Keratinocyte (primary cell): Measurements from ENCODE around the gene CNPPD1. TPM values are rescaled to one million over a fixed set of nuclear protein-coding genes. Genes with fewer than 3 reads are reported as not detected.

ENCODE experiments used
- DNase-seq: peaks from one replicate; pipeline ENCODE4 v3.0.0-alpha.2; 2011; ENCODE audit warnings: low read depth, missing footprints, low spot score
- FAIRE-seq: peaks from 2 replicates; lab custom pipeline; 2011; peaks lifted over from hg19 to GRCh38; lab: Jason Lieb, UNC
- H2AFZ ChIP-seq: 2 replicates; pipeline ENCODE4 v1.6.0; 2012; ENCODE audit warnings: low read length, control low read depth, inconsistent platforms; ENCODE audit not compliant: control insufficient read depth
- H3K27ac ChIP-seq: 2 replicates; pipeline ENCODE4 v1.5.1; 2011; ENCODE audit warnings: low read length; ENCODE audit not compliant: control insufficient read depth, insufficient read depth
- H3K27me3 ChIP-seq: 3 replicates; pipeline ENCODE4 v1.6.0; 2011; ENCODE audit warnings: low read length; ENCODE audit not compliant: control insufficient read depth, insufficient read depth; ENCODE audit errors: extremely low read depth
- H3K36me3 ChIP-seq, 2 experiments: 2 replicates in 1 of 2; 3 replicates in 1 of 2; pipeline ENCODE4 v1.5.1; 2011; ENCODE audit warnings: low read length in 2 of 2, mild to moderate bottlenecking in 1 of 2; ENCODE audit not compliant: control insufficient read depth in 2 of 2, insufficient read depth in 2 of 2; ENCODE audit errors: extremely low read depth in 1 of 2
- H3K4me1 ChIP-seq: 3 replicates; pipeline ENCODE4 v1.5.1; 2011; ENCODE audit warnings: low read length; ENCODE audit not compliant: control insufficient read depth, insufficient read depth; ENCODE audit errors: extremely low read depth
- H3K4me2 ChIP-seq: 3 replicates; pipeline ENCODE4 v1.6.0; 2011; ENCODE audit warnings: low read depth, low read length; ENCODE audit not compliant: control insufficient read depth, insufficient read depth; ENCODE audit errors: extremely low read depth
- H3K4me3 ChIP-seq, 3 experiments: fragments of 200-600 bp in 1 of 3; sonication (generic) in 1 of 3; 2 replicates in 2 of 3; 3 replicates in 1 of 3; pipeline ENCODE4 v1.5.1; 2011 to 2016; ENCODE audit warnings: low read length in 3 of 3, mild to moderate bottlenecking in 3 of 3, control low read depth in 2 of 3, inconsistent platforms in 1 of 3, low read depth in 1 of 3, mixed read lengths in 1 of 3, mixed run types in 1 of 3, moderate library complexity in 1 of 3; ENCODE audit not compliant: control insufficient read depth in 2 of 3, insufficient read depth in 2 of 3; ENCODE audit errors: extremely low read depth in 1 of 3
- H3K79me2 ChIP-seq: 2 replicates; pipeline ENCODE4 v1.6.0; 2012; ENCODE audit warnings: low read length; ENCODE audit not compliant: control insufficient read depth, insufficient read depth
- H3K9ac ChIP-seq: 3 replicates; pipeline ENCODE4 v1.6.0; 2011; ENCODE audit warnings: low read length; ENCODE audit not compliant: control insufficient read depth, insufficient read depth; ENCODE audit errors: extremely low read depth
- H3K9me1 ChIP-seq: 3 replicates; pipeline ENCODE4 v1.6.0; 2011; ENCODE audit warnings: low read length; ENCODE audit not compliant: control insufficient read depth, insufficient read depth; ENCODE audit errors: extremely low read depth
- H3K9me3 ChIP-seq: 2 replicates; pipeline ENCODE4 v1.5.1; 2012; ENCODE audit warnings: low read depth, low read length; ENCODE audit not compliant: control insufficient read depth
- H4K20me1 ChIP-seq: 3 replicates; pipeline ENCODE4 v1.6.0; 2011; ENCODE audit warnings: low read length; ENCODE audit not compliant: control insufficient read depth, insufficient read depth; ENCODE audit errors: extremely low read depth
- EZH2 ChIP-seq: IDR thresholded peaks from one replicate; pipeline ENCODE4 v1.6.1; 2012; ENCODE audit warnings: inconsistent platforms, mild to moderate bottlenecking, low read length, moderate library complexity
- dilution Hi-C: fragments of 300-500 bp; cut with MboI; formaldehyde crosslinking; loops from one replicate; pipeline ENCODE4 v1.7.0; 2020; ENCODE audit warnings: low sequenced_read_pairs; ENCODE audit not compliant: extremely low pct_ligation_motif_present
- polyA plus RNA-seq, 5 experiments: library from polyadenylated mRNA; depleted of rRNA in 3 of 5; stranded (reverse) in 3 of 5; stranded (forward) in 1 of 5; unstranded in 1 of 5; fragments of >200 nt; gene quantifications; 1 replicate in 1 of 5; 2 replicates in 3 of 5; 3 replicates in 1 of 5; pipeline versions ENCODE4 v1.2.1 to v1.2.3, GENCODE V29; 2011 to 2012; ENCODE audit warnings: missing spikeins in 2 of 5, low read depth in 1 of 5, low replicate concordance in 1 of 5
- TF ChIP-seq, protein P1 (sequence below), 3 experiments: IDR thresholded peaks in 1 of 3; conservative IDR thresholded peaks in 1 of 3; optimal IDR thresholded peaks in 1 of 3; 2 replicates in 2 of 3; 3 replicates in 1 of 3; pipeline versions ENCODE3 to v1.5.1; 2011; ENCODE audit warnings: low read length in 3 of 3, mild to moderate bottlenecking in 3 of 3, moderate library complexity in 2 of 3, control low read depth in 1 of 3, inconsistent platforms in 1 of 3; ENCODE audit not compliant: insufficient read depth in 2 of 3; ENCODE audit errors: extremely low read depth in 1 of 3

The CNPPD1 gene
- polyA plus RNA-seq, 1 donor (not counting 4 experiments of a cell fraction or from before 2014, with no cell fraction given): 26.1 TPM

DNA sequence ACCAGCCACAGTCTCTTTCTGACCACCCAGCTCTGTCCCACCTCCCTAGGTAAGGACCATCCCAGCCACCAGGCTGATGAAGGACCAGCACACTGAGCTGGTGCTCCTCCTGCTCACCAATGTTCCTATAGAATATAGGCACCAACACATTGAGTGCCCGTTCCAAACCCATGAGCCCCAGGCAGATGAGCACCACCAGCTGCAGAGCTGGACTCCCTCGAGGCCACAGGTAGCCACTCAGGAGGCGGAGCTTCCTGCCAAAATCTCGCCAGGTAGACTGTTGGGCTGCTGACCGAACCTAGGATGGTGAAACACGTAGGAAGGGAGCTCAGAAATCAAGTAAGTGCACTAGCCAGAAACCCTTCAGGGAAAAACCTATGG lies 39.8 kb upstream of the CNPPD1 start:
- no peak overlapping the region for H3K9ac ChIP-seq

GRCh38 chr2:219215871-219216534 lies 39.3 kb upstream of the CNPPD1 start:
- DNase-seq (no peak), FAIRE-seq (no peak)
- Histone ChIP-seq H3K27me3 (no peaks in the 10 kb centered on the region), H2AFZ (no peak overlapping the region), H3K36me3 (peaks cover 17 to 33% of the 10 kb centered on the region in 2 experiments), H3K4me2 (no peak overlapping the region), H3K4me1 (peaks cover 18% of the 10 kb centered on the region), H4K20me1 (no peaks in the 10 kb centered on the region), H3K9ac (no peak overlapping the region), H3K27ac (no peak overlapping the region), H3K79me2 (no peaks in the 10 kb centered on the region), H3K9me1 (no peaks in the 10 kb centered on the region), H3K4me3 (no peak overlapping the region), H3K9me3 (no peaks in the 10 kb centered on the region)
- dilution Hi-C loops: no loop called here
- TF ChIP-seq EZH2: no peak
- TF ChIP-seq, protein P1, sequence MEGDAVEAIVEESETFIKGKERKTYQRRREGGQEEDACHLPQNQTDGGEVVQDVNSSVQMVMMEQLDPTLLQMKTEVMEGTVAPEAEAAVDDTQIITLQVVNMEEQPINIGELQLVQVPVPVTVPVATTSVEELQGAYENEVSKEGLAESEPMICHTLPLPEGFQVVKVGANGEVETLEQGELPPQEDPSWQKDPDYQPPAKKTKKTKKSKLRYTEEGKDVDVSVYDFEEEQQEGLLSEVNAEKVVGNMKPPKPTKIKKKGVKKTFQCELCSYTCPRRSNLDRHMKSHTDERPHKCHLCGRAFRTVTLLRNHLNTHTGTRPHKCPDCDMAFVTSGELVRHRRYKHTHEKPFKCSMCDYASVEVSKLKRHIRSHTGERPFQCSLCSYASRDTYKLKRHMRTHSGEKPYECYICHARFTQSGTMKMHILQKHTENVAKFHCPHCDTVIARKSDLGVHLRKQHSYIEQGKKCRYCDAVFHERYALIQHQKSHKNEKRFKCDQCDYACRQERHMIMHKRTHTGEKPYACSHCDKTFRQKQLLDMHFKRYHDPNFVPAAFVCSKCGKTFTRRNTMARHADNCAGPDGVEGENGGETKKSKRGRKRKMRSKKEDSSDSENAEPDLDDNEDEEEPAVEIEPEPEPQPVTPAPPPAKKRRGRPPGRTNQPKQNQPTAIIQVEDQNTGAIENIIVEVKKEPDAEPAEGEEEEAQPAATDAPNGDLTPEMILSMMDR (optimal IDR thresholded peaks at IDR 0.05 in 1 of 3, IDR thresholded peaks at IDR 0.05 in 1 of 3, conservative IDR thresholded peaks at IDR 0.05 in 1 of 3; ENCODE audit: extremely low read depth in 1 of 3, insufficient read depth in 2 of 3, low read length in 3 of 3): no peak

More for the DNA sequence above, 39.8 kb upstream of the CNPPD1 start:
- H3K27me3 ChIP-seq: no peaks in the 10 kb centered on the region
- dilution Hi-C loops: no loop called here
- H3K4me1 ChIP-seq: peaks cover 18% of the 10 kb centered on the region
- no peaks in the 10 kb centered on the region for H4K20me1 ChIP-seq
- H2AFZ ChIP-seq: no peak overlapping the region
- H3K4me2 ChIP-seq: no peak overlapping the region
- no peaks in the 10 kb centered on the region for H3K79me2 ChIP-seq
- no peaks in the 10 kb centered on the region for H3K9me3 ChIP-seq
- peaks cover 13 to 37% of the 10 kb centered on the region in 2 experiments for H3K36me3 ChIP-seq
- DNase-seq (no peak), FAIRE-seq (no peak)
- no peak overlapping the region for H3K27ac ChIP-seq
- no peaks in the 10 kb centered on the region for H3K9me1 ChIP-seq
- no peak for TF ChIP-seq EZH2
- TF ChIP-seq, protein P1 (optimal IDR thresholded peaks at IDR 0.05 in 1 of 3, IDR thresholded peaks at IDR 0.05 in 1 of 3, conservative IDR thresholded peaks at IDR 0.05 in 1 of 3; ENCODE audit: extremely low read depth in 1 of 3, insufficient read depth in 2 of 3, low read length in 3 of 3): no peak
- no peak overlapping the region for H3K4me3 ChIP-seq
